HG02623 (cell line): Measurements from ENCODE around the gene ARAP1.
"Not testable (repeated sequence)": the region's sequence is repeated elsewhere in the genome, so short reads cannot be mapped to it uniquely, and the experiment has no call there.

ENCODE experiments used
- ATAC-seq: cut with Tn5 transposase; IDR thresholded peaks from one replicate; pipeline ENCODE4 v1.9.1; 2021; ENCODE audit warnings: moderate library complexity; ENCODE audit not compliant: unreplicated experiment

The ARAP1 gene

GRCh38 chr11:72752088-72752914, at the start of gene ARAP1:
TSS of gene ARAP1 (minus strand) at chr11:72752408. CDS start at chr11:72727128, 25,280 bp downstream.
- ATAC-seq: peak; percentile 78

DNA sequence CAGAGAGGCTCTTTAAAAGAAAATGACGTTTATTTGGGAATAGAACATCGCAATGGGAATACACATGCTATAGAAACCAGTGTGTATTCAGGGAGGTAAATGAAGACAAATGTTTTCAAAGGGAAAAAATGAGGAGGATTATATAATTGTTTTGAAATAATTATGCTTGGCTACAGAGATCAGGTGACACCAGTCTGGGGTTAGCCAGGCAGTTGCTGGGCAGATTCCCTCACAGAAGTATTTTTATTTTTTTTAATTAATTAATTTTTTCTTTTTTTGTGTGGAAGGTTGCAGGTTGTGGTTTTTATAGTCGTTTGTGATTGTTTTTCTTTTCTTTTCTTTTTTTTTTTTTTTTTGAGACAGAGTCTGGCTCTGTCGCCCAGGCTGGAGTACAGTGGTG, 47.2 kb upstream of the ARAP1 start:
- ATAC-seq: no peak

- ATAC-seq: no peak
These were observed 46.2 kb upstream of the ARAP1 start for GRCh38 chr11:72798361-72798760.

DNA sequence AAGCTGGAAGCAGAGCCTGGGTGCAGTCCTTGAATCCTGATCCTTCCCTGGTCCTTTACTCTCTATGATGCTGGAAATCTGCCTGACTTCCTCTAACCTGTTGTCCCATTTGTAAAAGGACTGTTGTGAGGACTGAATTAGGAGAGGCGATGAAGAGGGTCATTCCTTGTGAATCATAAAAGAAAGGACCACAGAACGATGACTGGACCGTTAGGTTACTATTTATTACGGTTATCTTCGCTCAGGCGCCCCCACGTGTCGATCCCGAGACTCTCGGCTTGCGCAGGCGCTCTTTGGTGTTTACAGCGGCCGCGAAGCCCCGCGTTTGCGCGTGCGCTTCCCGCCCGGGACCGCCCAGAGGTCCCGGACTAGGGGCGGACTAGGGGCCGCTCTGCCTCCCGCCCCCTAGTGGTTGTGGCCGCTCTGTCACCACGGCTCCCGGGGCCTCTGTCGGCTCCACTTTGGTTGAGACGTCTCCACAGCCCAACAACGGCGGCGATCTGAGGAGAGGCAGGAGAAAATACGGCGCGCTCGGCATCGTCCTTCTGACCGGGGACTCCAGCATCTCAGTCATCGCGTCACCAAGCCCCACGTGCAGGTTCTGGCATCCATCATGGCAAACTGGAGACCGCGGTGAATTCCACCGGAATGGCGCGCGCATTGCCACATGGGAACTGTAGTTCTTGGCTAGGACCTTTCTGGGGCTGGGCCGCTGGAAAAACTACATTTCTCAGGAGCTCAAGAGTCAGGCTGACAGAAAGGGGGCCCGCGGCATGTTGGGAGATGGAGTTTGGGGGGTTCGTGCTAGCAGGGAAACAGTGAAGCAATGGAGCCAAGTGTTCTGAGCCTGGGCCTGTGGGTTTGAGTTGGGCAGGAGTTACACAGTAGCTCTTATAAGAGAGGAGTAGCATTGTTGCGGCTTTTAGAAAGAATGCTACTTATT, 41.5 kb upstream of the ARAP1 start, which contains the start of gene STARD10:
STARD10 (minus strand) TSS at position 623 of the 943 bp plus-strand sequence. CDS start 12,866 bp downstream, outside the sequence.
- peak; percentile 86 for ATAC-seq

GRCh38 chr11:72793076-72793424, 40.8 kb upstream of the ARAP1 start:
- no peak for ATAC-seq

DNA sequence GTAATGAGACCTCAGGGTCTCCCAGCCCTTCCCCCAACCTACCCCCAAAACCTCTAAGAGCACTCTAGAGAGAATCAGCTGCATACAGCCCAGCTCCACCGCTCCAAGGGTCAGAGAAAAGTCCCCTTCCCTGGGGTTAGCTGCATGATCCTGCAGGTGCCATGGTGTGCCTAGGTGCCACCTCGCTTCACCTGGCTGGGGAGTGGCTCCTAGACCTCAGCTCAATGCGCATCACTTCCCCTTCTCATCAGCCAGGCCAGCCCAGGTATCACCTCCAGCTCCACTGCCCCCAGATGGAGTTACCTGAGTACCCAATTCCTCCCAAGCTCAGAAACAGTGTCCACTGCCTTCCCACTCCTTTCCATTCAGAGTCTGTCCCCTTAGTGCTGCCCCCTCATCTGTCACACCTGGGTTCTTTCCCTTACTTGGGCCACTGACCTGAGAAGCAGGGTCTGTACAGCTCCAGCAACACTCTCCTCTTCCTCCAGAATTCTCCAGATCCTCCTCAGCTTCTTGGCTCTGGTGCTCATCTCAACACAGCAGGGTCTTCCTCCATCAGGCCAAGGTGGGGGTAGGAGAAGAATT, 40.3 kb upstream of the ARAP1 start:
- ATAC-seq: no peak

- ATAC-seq: not testable (repeated sequence)
These were observed 39.0 kb upstream of the ARAP1 start for GRCh38 chr11:72791228-72791627.

DNA sequence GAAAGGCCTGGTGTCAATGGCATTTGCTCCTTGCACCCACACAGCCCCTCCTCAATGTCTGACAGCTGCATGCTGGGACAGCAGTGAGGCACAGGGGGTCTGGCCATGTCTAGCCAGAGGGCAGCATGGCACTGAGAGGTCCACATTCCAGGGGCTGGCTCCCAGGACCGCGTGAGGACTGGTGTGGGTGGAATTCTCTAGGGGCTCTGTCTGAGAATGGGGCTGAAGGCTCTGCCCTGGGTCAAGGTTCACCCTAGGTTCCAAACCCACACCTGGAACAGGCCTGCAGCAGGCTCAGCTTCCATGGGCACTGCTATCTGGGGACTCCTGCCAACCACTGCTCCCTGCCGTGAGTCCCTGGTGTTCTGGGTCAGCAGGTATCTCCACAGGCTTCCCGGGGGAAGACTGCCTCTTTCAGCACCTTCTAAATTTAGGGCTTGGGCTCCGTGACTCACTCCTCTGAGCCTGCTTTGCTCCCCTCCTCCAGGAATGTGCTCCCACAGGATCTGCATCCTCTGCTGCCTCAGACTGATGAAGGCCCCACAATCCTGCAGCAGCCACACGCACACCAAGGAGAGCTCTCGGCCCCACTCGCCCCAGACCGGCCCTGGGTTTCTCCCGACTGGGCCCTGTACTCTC, 37.4 kb upstream of the ARAP1 start:
- no peak for ATAC-seq

- ATAC-seq: no peak
These were observed 36.0 kb upstream of the ARAP1 start for GRCh38 chr11:72788241-72788640.

- no peak for ATAC-seq
These were observed 35.3 kb upstream of the ARAP1 start for GRCh38 chr11:72787216-72788104.

- no peak for ATAC-seq
These were observed 34.4 kb upstream of the ARAP1 start for GRCh38 chr11:72786305-72787215.

- ATAC-seq: no peak
These were observed 32.5 kb upstream of the ARAP1 start for GRCh38 chr11:72784662-72785061.

DNA sequence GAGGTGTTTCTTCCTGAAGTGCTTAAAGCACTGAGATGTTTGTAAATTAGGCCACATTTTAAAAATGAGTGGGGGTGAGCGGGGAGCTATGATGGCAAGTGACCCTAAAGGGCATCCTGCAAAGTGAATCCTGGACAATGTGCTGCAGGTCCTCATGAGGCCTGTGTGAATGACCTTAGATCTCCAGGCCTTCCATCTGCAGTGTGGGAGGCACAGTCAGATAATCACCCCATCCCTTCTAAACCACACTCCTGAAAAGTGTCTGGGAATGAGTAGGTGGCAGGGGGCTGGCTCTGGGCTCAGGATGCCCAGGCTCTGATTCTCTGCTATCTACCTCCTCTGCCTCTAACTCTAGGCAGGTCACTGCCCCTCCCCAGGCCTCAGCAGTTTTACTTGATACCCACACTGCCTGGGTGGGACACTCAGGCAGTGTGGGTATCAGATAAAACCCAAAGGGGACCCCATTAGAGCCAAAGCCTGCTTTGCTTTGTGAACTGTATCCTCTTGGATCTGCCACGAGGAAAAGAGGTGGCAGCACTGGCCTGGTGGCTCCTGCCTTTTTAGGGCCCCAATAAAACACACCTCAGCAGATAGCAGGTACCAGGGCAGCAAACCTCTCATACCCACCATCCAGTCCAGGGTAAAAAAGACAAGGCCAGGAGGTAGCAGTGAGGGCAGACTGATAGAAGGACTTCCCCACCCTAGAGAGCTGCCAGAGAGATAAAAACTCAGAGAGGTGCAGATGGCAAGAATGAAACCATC, 31.1 kb upstream of the ARAP1 start:
- no peak for ATAC-seq

- peak; percentile 9 for ATAC-seq
These were observed 30.1 kb upstream of the ARAP1 start for GRCh38 chr11:72782081-72782920.

- ATAC-seq: peak; percentile 50
These were observed 29.3 kb upstream of the ARAP1 start for GRCh38 chr11:72781313-72782080.

DNA sequence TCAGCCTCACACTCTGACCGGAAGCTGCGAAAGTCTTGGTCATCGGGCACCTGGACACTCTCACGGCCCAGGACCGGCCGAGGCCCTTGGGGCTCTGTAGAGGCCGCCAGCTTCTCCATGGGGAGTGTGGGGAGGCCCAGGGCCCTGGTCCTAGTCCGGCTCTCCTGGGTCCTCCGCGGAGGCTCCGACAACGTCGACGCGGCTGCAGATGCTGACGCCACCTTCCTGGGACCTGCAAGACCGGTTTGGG, 28.8 kb upstream of the ARAP1 start:
- ATAC-seq: no peak
